A549 (cell line): Measurements from ENCODE around the gene OR6A2. TPM values are rescaled to one million over a fixed set of nuclear protein-coding genes. Genes with fewer than 3 reads are reported as not detected.

ENCODE experiments used
- ATAC-seq, 2 experiments: fragments of 200-7000 bp in 1 of 2; fragments of >200 bp in 1 of 2; cut with Nextera tagmentation in 1 of 2; cut with Tn5 transposase in 1 of 2; 3 replicates each; pipeline versions ENCODE4 v1.8.0 to v1.9.1; 2018 to 2020; ENCODE audit warnings: mild to moderate bottlenecking in 1 of 2, moderate library complexity in 1 of 2
- CTCF ChIA-PET: fragments of 300-600 bp; sonication (Branson Sonifier 250); formaldehyde crosslinking; extraction: SDS; loops from one replicate; lab custom pipeline; 2021; ENCODE audit warnings: antibody characterized with exemption, inconsistent platforms; lab: Yijun Ruan, JAX
- POLR2A ChIA-PET: fragments of 350-600 bp; formaldehyde crosslinking; extraction: SDS; loops from one replicate; lab custom pipeline; 2021; ENCODE audit warnings: antibody characterized with exemption, inconsistent platforms; lab: Yijun Ruan, JAX
- DNase-seq, 2 experiments: peaks; one replicate each; pipeline versions ENCODE4 v3.0.0 to v3.0.0-alpha.2; 2011 to 2016; ENCODE audit warnings: low read depth in 1 of 2, low spot score in 1 of 2
- FAIRE-seq: peaks from 2 replicates; lab custom pipeline; 2011; peaks lifted over from hg19 to GRCh38; lab: Jason Lieb, UNC
- H3K27ac ChIP-seq, 2 experiments: fragments of >200 bp; sonication (Bioruptor Twin); formaldehyde crosslinking; 3 replicates each; pipeline ENCODE4 v1.5.1; 2016 to 2017
- H3K4me1 ChIP-seq: fragments of >200 bp; sonication (Bioruptor Twin); formaldehyde crosslinking; 3 replicates; pipeline ENCODE4 v1.6.1; 2016
- H3K4me2 ChIP-seq: fragments of >200 bp; sonication (Bioruptor Twin); formaldehyde crosslinking; 3 replicates; pipeline ENCODE4 v1.6.1; 2016
- H3K4me3 ChIP-seq: fragments of >200 bp; sonication (Bioruptor Twin); formaldehyde crosslinking; 3 replicates; pipeline ENCODE4 v1.5.1; 2016
- H3K9me3 ChIP-seq: fragments of >200 bp; sonication (Bioruptor Twin); formaldehyde crosslinking; 3 replicates; pipeline ENCODE4 v1.6.1; 2016
- CBX8 ChIP-seq: fragments of 200-600 bp; sonication (generic); IDR thresholded peaks from 2 replicates; pipeline ENCODE4 v1.6.1; 2016
- CEBPB ChIP-seq, 2 experiments: fragments of >200 bp in 1 of 2; sonication (Bioruptor Twin) in 1 of 2; formaldehyde crosslinking in 1 of 2; IDR thresholded peaks; 2 replicates each; pipeline ENCODE4 v1.6.1; 2012 to 2016
- EP300 ChIP-seq, 2 experiments: fragments of >200 bp; sonication (Bioruptor Twin); formaldehyde crosslinking; IDR thresholded peaks; 2 replicates in 1 of 2; 3 replicates in 1 of 2; pipeline ENCODE4 v1.6.1; 2016 to 2017
- HDAC2 ChIP-seq: fragments of 200-600 bp; sonication (generic); IDR thresholded peaks from 2 replicates; pipeline ENCODE4 v1.6.1; 2016
- HMGXB4 ChIP-seq: fragments of 250-450 bp; sonication (Bioruptor Pico); IDR thresholded peaks from 2 replicates; pipeline ENCODE4 v1.5.0; 2021; ENCODE audit warnings: mild to moderate bottlenecking, moderate library complexity, borderline replicate concordance
- HOXB5 ChIP-seq: fragments of 250-450 bp; sonication (Bioruptor Pico); IDR thresholded peaks from 2 replicates; pipeline ENCODE4 v1.5.0; 2020; ENCODE audit warnings: mild to moderate bottlenecking, moderate library complexity
- RCOR1 ChIP-seq: fragments of 150-350 bp; IDR thresholded peaks from 2 replicates; pipeline ENCODE4 v1.6.1; 2014; ENCODE audit warnings: antibody characterized with exemption, low read length, low read depth
- SREBF2 ChIP-seq: fragments of 450-650 bp; IDR thresholded peaks from 2 replicates; pipeline ENCODE4 v1.6.1; 2014; ENCODE audit warnings: mild to moderate bottlenecking, moderate library complexity
- TFCP2L1 ChIP-seq: fragments of 250-450 bp; sonication (Bioruptor Pico); IDR thresholded peaks from 2 replicates; pipeline ENCODE4 v1.5.0; 2021; ENCODE audit warnings: mild to moderate bottlenecking
- TP53 ChIP-seq: fragments of 250-450 bp; sonication (Bioruptor Pico); IDR thresholded peaks from 2 replicates; pipeline ENCODE4 v1.5.0; 2021; ENCODE audit warnings: mild to moderate bottlenecking, moderate library complexity
- ZSCAN20 ChIP-seq: fragments of 250-450 bp; sonication (Bioruptor Pico); IDR thresholded peaks from 2 replicates; pipeline ENCODE4 v1.8.0; 2022; ENCODE audit warnings: mild to moderate bottlenecking, moderate library complexity
- WGBS: methylation state at CpG from one replicate; pipeline ENCODE4 v1.1.6; 2017; ENCODE audit errors: missing lambda C conversion rate; 5-methylcytosine and 5-hydroxymethylcytosine counted together
- polyA plus RNA-seq, 4 experiments: library from polyadenylated mRNA; depleted of rRNA in 3 of 4; stranded (reverse); fragments of >200 nt; fragmentation: RNase III in 1 of 4; extraction: RNeasy Plus Mini Kit Qiagen cat#74134 plus additional on column Dnase treatment in 1 of 4; gene quantifications; 2 replicates in 3 of 4; 3 replicates in 1 of 4; pipeline ENCODE4 v1.2.3, GENCODE V29; 2011 to 2017
- TF ChIP-seq, protein P1 (sequence below): IDR thresholded peaks from 2 replicates; pipeline ENCODE4 v1.6.1; 2012
- TF ChIP-seq, protein P2 (sequence below): fragments of 250-450 bp; sonication (Bioruptor Pico); IDR thresholded peaks from 2 replicates; pipeline ENCODE4 v1.5.0; 2020; ENCODE audit warnings: low read depth, mild to moderate bottlenecking, moderate library complexity
- TF ChIP-seq, protein P3 (sequence below): fragments of >200 bp; sonication (Bioruptor Twin); formaldehyde crosslinking; IDR thresholded peaks from 3 replicates; pipeline ENCODE4 v1.5.1; 2016

OR6A2 gene
- polyA plus RNA-seq, 2 of the 4 experiments (the other 2 are of a cell fraction) = 0.01 TPM; not detected in 1

DNA sequence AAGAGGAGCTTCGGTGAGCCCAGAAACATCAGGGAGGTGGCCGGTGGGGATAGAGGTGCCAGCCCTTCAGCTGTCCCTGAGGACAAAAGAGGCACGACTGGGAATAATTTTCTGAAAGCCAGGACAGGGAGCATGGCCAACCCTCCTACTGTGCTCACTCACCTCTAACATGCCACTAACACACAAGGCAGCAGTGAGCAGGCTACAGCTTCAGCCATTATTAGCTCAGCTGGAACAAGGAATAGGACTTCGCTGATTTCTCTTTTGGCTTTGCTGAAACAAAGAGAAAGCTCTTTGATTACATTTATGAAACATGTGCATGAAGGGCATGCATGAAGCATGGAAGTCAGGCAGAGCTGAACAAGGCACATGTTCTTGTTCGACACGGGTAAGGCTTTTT lies 33.9 kb upstream of the OR6A2 start:
- ChIA-PET POLR2A (no interaction called here), CTCF (no interaction called here)
- DNase-seq (no peak), FAIRE-seq (no peak), ATAC-seq (peak in 1 of 2 experiments; percentile 62; a peak in 1 of 6 replicates)
- Histone ChIP-seq H3K4me1 (no peaks in the 10 kb centered on the region), H3K4me2 (no peak overlapping the region), H3K9me3 (no peaks in the 10 kb centered on the region), H3K27ac (no peak overlapping the region), H3K4me3 (no peak overlapping the region)
- no peak for TF ChIP-seq CBX8
- 20% methylated on average over 6 of the region's 6 CpGs for whole genome bisulfite sequencing

DNA sequence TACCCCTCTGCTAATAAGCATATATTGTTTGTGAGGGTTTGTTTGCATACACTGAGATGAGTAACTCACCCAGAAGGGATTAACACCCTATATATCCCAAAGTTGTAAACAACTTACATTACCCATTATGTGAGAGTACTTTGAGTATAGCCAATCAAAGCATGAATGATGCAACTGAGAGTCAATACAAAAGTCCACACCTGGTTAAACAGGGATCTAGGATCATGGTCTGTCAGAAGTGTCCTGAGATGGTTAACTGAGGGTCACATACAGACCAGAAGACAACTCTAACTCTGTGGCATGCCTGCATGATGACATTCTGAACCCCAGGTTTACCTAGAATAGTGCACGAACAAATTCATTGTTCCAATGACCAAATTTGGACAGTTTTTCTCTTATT lies 28.6 kb upstream of the OR6A2 start:
- no peaks in the 10 kb centered on the region for H3K4me1 ChIP-seq
- no peak for ATAC-seq
- H3K4me2 ChIP-seq = no peak overlapping the region
- ChIA-PET POLR2A (no interaction called here), CTCF (no interaction called here)
- no peak overlapping the region for H3K4me3 ChIP-seq
- FAIRE-seq = no peak
- no peak for DNase-seq
- no peaks in the 10 kb centered on the region for H3K9me3 ChIP-seq
- no peak overlapping the region for H3K27ac ChIP-seq
- TF ChIP-seq TFCP2L1 (CRISPR knock-in tag) (no peak), HOXB5 (CRISPR knock-in tag) (no peak), SREBF2 (no peak)
- TF ChIP-seq, protein P1, sequence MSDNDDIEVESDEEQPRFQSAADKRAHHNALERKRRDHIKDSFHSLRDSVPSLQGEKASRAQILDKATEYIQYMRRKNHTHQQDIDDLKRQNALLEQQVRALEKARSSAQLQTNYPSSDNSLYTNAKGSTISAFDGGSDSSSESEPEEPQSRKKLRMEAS = no peak
- 0% methylated on average over 1 of the region's 1 CpG for WGBS

- CTCF ChIA-PET = interaction anchor here (3.9 kb wide), 1 partner anchor 13 kb away, joined by 23 read pairs; no protein-coding TSS in a partner anchor
- DNase-seq (no peak), FAIRE-seq (no peak), ATAC-seq (0 out of 6 replicates have a peak, but pooled peaks of 1 of the 2 experiments have one; percentile 19)
- 8% methylated on average over 7 of the region's 7 CpGs for WGBS
- Histone ChIP-seq H3K4me1 (no peaks in the 10 kb centered on the region), H3K9me3 (no peaks in the 10 kb centered on the region), H3K27ac (no peak overlapping the region), H3K4me2 (no peak overlapping the region), H3K4me3 (no peak overlapping the region)
- POLR2A ChIA-PET = no interaction called here
- TF ChIP-seq TFCP2L1 (CRISPR knock-in tag) (no peak), HMGXB4 (CRISPR knock-in tag) (no peak), HDAC2 (no peak), RCOR1 (no peak), CEBPB (IDR thresholded peaks at IDR 0.05) (no peak), ZSCAN20 (CRISPR knock-in tag) (no peak), EP300 (IDR thresholded peaks at IDR 0.05) (no peak), TP53 (CRISPR knock-in tag) (no peak)
- TF ChIP-seq, protein P2, sequence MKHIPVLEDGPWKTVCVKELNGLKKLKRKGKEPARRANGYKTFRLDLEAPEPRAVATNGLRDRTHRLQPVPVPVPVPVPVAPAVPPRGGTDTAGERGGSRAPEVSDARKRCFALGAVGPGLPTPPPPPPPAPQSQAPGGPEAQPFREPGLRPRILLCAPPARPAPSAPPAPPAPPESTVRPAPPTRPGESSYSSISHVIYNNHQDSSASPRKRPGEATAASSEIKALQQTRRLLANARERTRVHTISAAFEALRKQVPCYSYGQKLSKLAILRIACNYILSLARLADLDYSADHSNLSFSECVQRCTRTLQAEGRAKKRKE (CRISPR knock-in tag) = no peak
- TF ChIP-seq, protein P3, sequence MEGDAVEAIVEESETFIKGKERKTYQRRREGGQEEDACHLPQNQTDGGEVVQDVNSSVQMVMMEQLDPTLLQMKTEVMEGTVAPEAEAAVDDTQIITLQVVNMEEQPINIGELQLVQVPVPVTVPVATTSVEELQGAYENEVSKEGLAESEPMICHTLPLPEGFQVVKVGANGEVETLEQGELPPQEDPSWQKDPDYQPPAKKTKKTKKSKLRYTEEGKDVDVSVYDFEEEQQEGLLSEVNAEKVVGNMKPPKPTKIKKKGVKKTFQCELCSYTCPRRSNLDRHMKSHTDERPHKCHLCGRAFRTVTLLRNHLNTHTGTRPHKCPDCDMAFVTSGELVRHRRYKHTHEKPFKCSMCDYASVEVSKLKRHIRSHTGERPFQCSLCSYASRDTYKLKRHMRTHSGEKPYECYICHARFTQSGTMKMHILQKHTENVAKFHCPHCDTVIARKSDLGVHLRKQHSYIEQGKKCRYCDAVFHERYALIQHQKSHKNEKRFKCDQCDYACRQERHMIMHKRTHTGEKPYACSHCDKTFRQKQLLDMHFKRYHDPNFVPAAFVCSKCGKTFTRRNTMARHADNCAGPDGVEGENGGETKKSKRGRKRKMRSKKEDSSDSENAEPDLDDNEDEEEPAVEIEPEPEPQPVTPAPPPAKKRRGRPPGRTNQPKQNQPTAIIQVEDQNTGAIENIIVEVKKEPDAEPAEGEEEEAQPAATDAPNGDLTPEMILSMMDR = no peak
- TF ChIP-seq, protein P1 = no peak
Observed at GRCh38 chr11:6825231-6825744, 25.8 kb upstream of the OR6A2 start.
